WTC11 (cell line): ENCODE results near the gene GCFC2. TPM values are rescaled to one million over a fixed set of nuclear protein-coding genes. Genes with fewer than 3 reads are reported as not detected.

Experiments
- ATAC-seq: fragments of 200-7000 bp; cut with Tn5 transposase; 2 replicates; pipeline ENCODE4 v1.10.0; 2021; ENCODE audit warnings: mild to moderate bottlenecking, moderate library complexity
- CTCF ChIA-PET: fragments of 300-600 bp; sonication (Branson Sonifier 250); formaldehyde crosslinking; loops from one replicate; lab custom pipeline; 2021; ENCODE audit warnings: antibody characterized with exemption; lab: Charles Lee
- POLR2A ChIA-PET: fragments of 350-600 bp; sonication (Branson Sonifier 250); formaldehyde crosslinking; loops from one replicate; lab custom pipeline; 2021; ENCODE audit warnings: antibody characterized with exemption; lab: Charles Lee
- DNase-seq: peaks from one replicate; pipeline ENCODE4 v3.0.0; 2021; ENCODE audit warnings: low spot score
- H3K27ac Mint-ChIP-seq: 2 replicates; pipeline ENCODE4 v1.8.0; 2021; ENCODE audit warnings: mixed read lengths
- H3K27me3 Mint-ChIP-seq: 2 replicates; pipeline ENCODE4 v1.8.0; 2021; ENCODE audit warnings: low read depth, mild to moderate bottlenecking, moderate library complexity, mixed read lengths
- H3K36me3 Mint-ChIP-seq: 2 replicates; pipeline ENCODE4 v1.8.0; 2021; ENCODE audit warnings: mixed read lengths
- H3K4me1 Mint-ChIP-seq: 2 replicates; pipeline ENCODE4 v1.8.0; 2022; ENCODE audit warnings: mixed read lengths
- H3K4me3 Mint-ChIP-seq: 2 replicates; pipeline ENCODE4 v1.8.0; 2021; ENCODE audit warnings: mild to moderate bottlenecking, moderate library complexity, mixed read lengths
- H3K9me3 Mint-ChIP-seq: 2 replicates; pipeline ENCODE4 v1.8.0; 2021; ENCODE audit warnings: mixed read lengths
- CREB1 ChIP-seq: sonication (generic); formaldehyde crosslinking; IDR thresholded peaks from 2 replicates; pipeline ENCODE4 v1.8.0; 2023; ENCODE audit warnings: mild to moderate bottlenecking, missing genetic modification reagents
- CTCF ChIP-seq: fragments of 200-600 bp; IDR thresholded peaks from 2 replicates; pipeline ENCODE4 v1.8.0; 2022; ENCODE audit warnings: antibody characterized with exemption
- FOXK1 ChIP-seq: sonication (generic); formaldehyde crosslinking; IDR thresholded peaks from 2 replicates; pipeline ENCODE4 v1.8.0; 2022; ENCODE audit warnings: mild to moderate bottlenecking, moderate library complexity, missing genetic modification reagents
- GRHL2 ChIP-seq: fragments of 250-450 bp; sonication (Bioruptor Pico); IDR thresholded peaks from 2 replicates; pipeline ENCODE4 v1.8.0; 2022; ENCODE audit warnings: mild to moderate bottlenecking, moderate library complexity; ENCODE audit not compliant: insufficient replicate concordance, severe bottlenecking
- HMGA2 ChIP-seq: fragments of 250-450 bp; sonication (Bioruptor Pico); IDR thresholded peaks from 2 replicates; pipeline ENCODE4 v1.4.0; 2021; ENCODE audit warnings: mild to moderate bottlenecking, moderate library complexity
- HMGXB4 ChIP-seq: sonication (generic); formaldehyde crosslinking; IDR thresholded peaks from 2 replicates; pipeline ENCODE4 v1.8.1; 2023; ENCODE audit warnings: mild to moderate bottlenecking, moderate library complexity, missing genetic modification reagents
- IRF1 ChIP-seq: sonication (generic); formaldehyde crosslinking; IDR thresholded peaks from 2 replicates; pipeline ENCODE4 v1.8.0; 2023; ENCODE audit warnings: missing genetic modification reagents
- IRF2 ChIP-seq: sonication (generic); formaldehyde crosslinking; IDR thresholded peaks from 2 replicates; pipeline ENCODE4 v1.8.0; 2022; ENCODE audit warnings: low read depth, missing genetic modification reagents, borderline replicate concordance
- SP1 ChIP-seq: sonication (generic); formaldehyde crosslinking; conservative IDR thresholded peaks from 2 replicates; pipeline ENCODE4 v1.8.1; 2022; ENCODE audit warnings: missing genetic modification reagents
- USF1 ChIP-seq: sonication (generic); formaldehyde crosslinking; IDR thresholded peaks from 2 replicates; pipeline ENCODE4 v1.8.0; 2022; ENCODE audit warnings: mild to moderate bottlenecking, missing genetic modification reagents
- USF2 ChIP-seq: sonication (generic); formaldehyde crosslinking; IDR thresholded peaks from 2 replicates; pipeline ENCODE4 v1.8.1; 2023; ENCODE audit warnings: mild to moderate bottlenecking, missing genetic modification reagents, moderate library complexity
- ZNF263 ChIP-seq: sonication (generic); formaldehyde crosslinking; IDR thresholded peaks from 2 replicates; pipeline ENCODE4 v1.8.1; 2022; ENCODE audit warnings: low read depth, mild to moderate bottlenecking, moderate library complexity, missing genetic modification reagents
- ZNF281 ChIP-seq: sonication (generic); formaldehyde crosslinking; IDR thresholded peaks from 2 replicates; pipeline ENCODE4 v1.8.0; 2023; ENCODE audit warnings: mild to moderate bottlenecking, missing genetic modification reagents
- ZNF416 ChIP-seq: fragments of 250-450 bp; sonication (Bioruptor Pico); IDR thresholded peaks from 2 replicates; pipeline ENCODE4 v1.9.0; 2021; ENCODE audit warnings: mild to moderate bottlenecking, inconsistent platforms
- ZNF512 ChIP-seq: sonication (generic); formaldehyde crosslinking; IDR thresholded peaks from 2 replicates; pipeline ENCODE4 v1.8.1; 2022; ENCODE audit warnings: missing genetic modification reagents, borderline replicate concordance
- total RNA-seq: library from RNA; stranded (reverse); gene quantifications from 3 replicates; pipeline ENCODE4 v1.2.3, GENCODE V29; 2021

GCFC2 gene
- total RNA-seq, 1 experiment from 2014 or later, result 14.4 TPM

GRCh38 chr2:75632813-75633212, 77.9 kb downstream of the GCFC2 start:
- no peaks in the 10 kb centered on the region; the same call in 1 of the 2 replicates for H3K9me3 Mint-ChIP-seq
- DNase-seq (no peak), ATAC-seq (no peak)
- ChIA-PET CTCF (interaction anchor here (1.4 kb wide), 1 partner anchor 24 kb away, joined by 4 read pairs; no protein-coding TSS in a partner anchor), POLR2A (interaction anchor here (0.7 kb wide), 1 partner anchor 1731 kb away, joined by 3 read pairs; no protein-coding TSS in a partner anchor)
- H3K4me3 Mint-ChIP-seq, result no peak overlapping the region
- TF ChIP-seq ZNF281 (no peak), IRF1 (CRISPR knock-in tag) (no peak), ZNF416 (no peak), CREB1 (CRISPR knock-in tag) (no peak), USF2 (CRISPR knock-in tag) (no peak), HMGXB4 (CRISPR knock-in tag) (no peak), IRF2 (CRISPR knock-in tag) (no peak)
- no peaks in the 10 kb centered on the region for H3K36me3 Mint-ChIP-seq
- H3K27ac Mint-ChIP-seq, result no peak overlapping the region
- H3K27me3 Mint-ChIP-seq, result no peaks in the 10 kb centered on the region; the same call in 1 of the 2 replicates
- peaks cover 12% of the 10 kb centered on the region for H3K4me1 Mint-ChIP-seq

- ChIA-PET CTCF (interaction anchor here (0.9 to 1.4 kb wide), 2 partner anchors 24 to 26 kb away, joined by 4 read pairs; no protein-coding TSS in a partner anchor), POLR2A (no interaction called here)
- DNase-seq (no peak), ATAC-seq (peak; percentile 23)
- H3K36me3 Mint-ChIP-seq, result no peaks in the 10 kb centered on the region
- no peak for TF ChIP-seq SP1 (CRISPR knock-in tag)
- no peak for TF ChIP-seq ZNF263
- no peak for TF ChIP-seq USF1 (CRISPR knock-in tag)
- TF ChIP-seq FOXK1, result no peak
- TF ChIP-seq HMGA2 (CRISPR knock-in tag), result no peak
- TF ChIP-seq ZNF512, result no peak
- no peak for TF ChIP-seq CTCF
- TF ChIP-seq GRHL2 (CRISPR knock-in tag), result no peak
- TF ChIP-seq HMGXB4 (CRISPR knock-in tag), result no peak
- no peaks in the 10 kb centered on the region; the same call in 1 of the 2 replicates for H3K9me3 Mint-ChIP-seq
- H3K27ac Mint-ChIP-seq, result no peak overlapping the region
- peaks cover 9% of the 10 kb centered on the region for H3K4me1 Mint-ChIP-seq
- no peaks in the 10 kb centered on the region for H3K27me3 Mint-ChIP-seq
- no peak overlapping the region for H3K4me3 Mint-ChIP-seq
These were observed 78.5 kb downstream of the GCFC2 start for GRCh38 chr2:75632091-75632701.
